Activated CD8-positive, alpha-beta memory T cell treated with anti-CD3 and anti-CD28 coated beads for 36 hours (primary cell): ENCODE data around the gene TNXB. TPM values are rescaled to one million over a fixed set of nuclear protein-coding genes. Genes with fewer than 3 reads are reported as not detected.
"Not testable (repeated sequence)": the region's sequence is repeated elsewhere in the genome, so short reads cannot be mapped to it uniquely, and the experiment has no call there.

ENCODE experiments used
- CTCF ChIA-PET: fragments of 350-600 bp; sonication (Branson Sonifier 250); formaldehyde crosslinking; loops from one replicate; lab custom pipeline; 2021; ENCODE audit warnings: antibody characterized with exemption; lab: Charles Lee
- POLR2A ChIA-PET: fragments of 350-600 bp; sonication (Branson Sonifier 250); formaldehyde crosslinking; loops from one replicate; lab custom pipeline; 2021; ENCODE audit warnings: antibody characterized with exemption; lab: Charles Lee
- total RNA-seq, 2 experiments: library from RNA; stranded (reverse); gene quantifications; one replicate each; pipeline ENCODE4 v1.2.3, GENCODE V29; 2021

Gene TNXB
- total RNA-seq, 2 experiments from 2014 or later, result 1.1 to 1.3 TPM

GRCh38 chr6:32146287-32146686 is 37.1 kb upstream of the TNXB start:
- POLR2A ChIA-PET, result no interaction called here
- CTCF ChIA-PET, result no interaction called here

DNA sequence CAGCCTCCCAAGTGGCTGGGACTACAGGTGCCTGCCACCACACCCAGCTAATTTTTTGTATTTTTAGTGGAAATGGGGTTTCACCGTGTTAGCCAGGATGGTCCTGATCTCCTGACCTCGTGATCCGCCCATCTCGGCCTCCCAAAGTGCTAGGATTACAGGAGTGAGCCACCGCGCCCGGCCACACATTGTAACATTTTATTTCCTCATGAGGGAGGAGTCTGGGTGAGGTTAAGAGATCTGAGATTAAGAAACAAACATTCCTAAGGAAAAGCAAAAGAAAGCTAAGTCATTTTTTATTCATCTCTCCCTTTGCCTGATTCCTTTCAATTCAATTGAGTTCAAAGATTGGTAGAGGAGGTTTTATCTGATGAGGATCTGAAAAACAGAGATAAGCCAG is 35.1 kb upstream of the TNXB start:
- CTCF ChIA-PET, POLR2A ChIA-PET: not testable (repeated sequence)

- ChIA-PET CTCF (interaction anchor here (0.7 kb wide), 1 partner anchor 252 kb away, joined by 3 read pairs; no protein-coding TSS in a partner anchor), POLR2A (no interaction called here)
These were observed 31.4 kb upstream of the TNXB start for GRCh38 chr6:32140420-32141046.

- ChIA-PET CTCF (no interaction called here), POLR2A (interaction anchor here (0.7 kb wide), 1 partner anchor 15 kb away, joined by 5 read pairs; no protein-coding TSS in a partner anchor)
These were observed 30.5 kb upstream of the TNXB start for GRCh38 chr6:32139590-32139989.

GRCh38 chr6:32137454-32137853 is 28.3 kb upstream of the TNXB start:
- ChIA-PET CTCF (interaction anchor here (1.4 kb wide), 1 partner anchor 17 kb away, joined by 3 read pairs; no protein-coding TSS in a partner anchor), POLR2A (no interaction called here)

DNA sequence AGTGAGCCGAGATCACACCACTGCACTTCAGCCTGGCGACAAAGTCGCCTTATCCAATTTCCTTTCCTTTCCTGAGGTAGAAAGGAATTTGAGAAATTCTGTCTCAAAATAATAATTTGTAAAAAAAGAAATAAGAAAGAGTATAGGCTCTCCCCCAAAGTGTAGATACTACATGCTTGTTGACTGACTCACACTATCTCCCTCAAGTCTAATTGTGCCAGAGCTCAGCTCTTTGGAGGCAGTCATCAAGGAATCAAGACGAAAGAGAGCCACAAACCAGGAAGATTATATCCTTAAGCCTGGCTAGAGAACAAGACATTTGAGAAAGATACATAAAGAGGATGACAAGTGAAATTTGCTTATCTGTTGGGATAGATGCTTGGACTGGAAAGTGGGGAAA is 24.6 kb upstream of the TNXB start:
- CTCF ChIA-PET, result no interaction called here
- POLR2A ChIA-PET, result no interaction called here

- POLR2A ChIA-PET, result no interaction called here
These were observed 23.0 kb upstream of the TNXB start for GRCh38 chr6:32132110-32132509.

GRCh38 chr6:32131439-32131948 is 22.4 kb upstream of the TNXB start:
- ChIA-PET CTCF (interaction anchor here (5.4 kb wide), 1 partner anchor 13 kb away, joined by 31 read pairs; no protein-coding TSS in a partner anchor), POLR2A (interaction anchor here (1.2 kb wide), 1 partner anchor 65 kb away, joined by 5 read pairs; no protein-coding TSS in a partner anchor)

More at GRCh38 chr6:32132110-32132509, 23.0 kb upstream of the TNXB start:
- CTCF ChIA-PET, result interaction anchor here (5.4 kb wide), 1 partner anchor 14 kb away, joined by 31 read pairs; no protein-coding TSS in a partner anchor

- ChIA-PET CTCF (interaction anchor here (0.6 to 5.4 kb wide), 5 partner anchors 11 to 937 kb away, joined by 3 to 31 read pairs (median 4); partner anchors contain the start of gene DXO), POLR2A (interaction anchor here (0.8 to 1.9 kb wide), 4 partner anchors 50 to 228 kb away, joined by 3 to 6 read pairs (median 4); partner anchors contain the start of genes DXO and ZBTB12)
These were observed 20.4 kb upstream of the TNXB start for GRCh38 chr6:32129297-32130088.

DNA sequence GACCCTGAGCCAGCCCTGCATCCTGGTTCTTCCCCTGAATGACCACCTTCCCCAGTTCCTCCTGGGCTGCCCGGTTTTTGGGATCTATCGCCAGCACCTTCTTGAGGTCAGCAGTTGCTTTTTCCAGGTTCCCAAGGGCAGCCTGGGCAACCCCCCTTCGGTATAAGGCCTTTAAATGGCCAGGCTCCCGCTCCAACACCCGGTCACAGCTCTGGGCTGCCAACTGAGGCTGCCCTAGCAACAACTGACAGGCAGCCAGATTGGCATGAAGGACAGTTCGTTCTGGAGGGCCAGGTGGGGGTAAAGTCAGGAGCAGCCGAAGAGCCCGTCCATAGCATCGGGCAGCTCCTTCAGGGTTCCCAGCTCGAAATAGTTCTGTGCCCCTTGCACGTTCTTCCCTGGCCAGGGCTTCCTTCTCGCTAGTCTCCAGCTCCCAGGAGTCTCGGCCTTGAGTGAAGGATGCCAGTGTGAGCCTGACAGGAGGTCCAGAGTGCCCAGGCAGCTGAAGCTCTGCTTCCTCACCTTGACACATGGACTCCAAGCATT is 19.7 kb upstream of the TNXB start:
- ChIA-PET POLR2A (interaction anchor here (0.8 to 1.9 kb wide), 5 partner anchors 51 to 227 kb away, joined by 3 to 6 read pairs (median 4); partner anchors contain the start of genes DXO, PBX2 and ZBTB12), CTCF (interaction anchor here (0.6 to 5.4 kb wide), 4 partner anchors 11 to 936 kb away, joined by 3 to 31 read pairs (median 4); no protein-coding TSS in a partner anchor)

DNA sequence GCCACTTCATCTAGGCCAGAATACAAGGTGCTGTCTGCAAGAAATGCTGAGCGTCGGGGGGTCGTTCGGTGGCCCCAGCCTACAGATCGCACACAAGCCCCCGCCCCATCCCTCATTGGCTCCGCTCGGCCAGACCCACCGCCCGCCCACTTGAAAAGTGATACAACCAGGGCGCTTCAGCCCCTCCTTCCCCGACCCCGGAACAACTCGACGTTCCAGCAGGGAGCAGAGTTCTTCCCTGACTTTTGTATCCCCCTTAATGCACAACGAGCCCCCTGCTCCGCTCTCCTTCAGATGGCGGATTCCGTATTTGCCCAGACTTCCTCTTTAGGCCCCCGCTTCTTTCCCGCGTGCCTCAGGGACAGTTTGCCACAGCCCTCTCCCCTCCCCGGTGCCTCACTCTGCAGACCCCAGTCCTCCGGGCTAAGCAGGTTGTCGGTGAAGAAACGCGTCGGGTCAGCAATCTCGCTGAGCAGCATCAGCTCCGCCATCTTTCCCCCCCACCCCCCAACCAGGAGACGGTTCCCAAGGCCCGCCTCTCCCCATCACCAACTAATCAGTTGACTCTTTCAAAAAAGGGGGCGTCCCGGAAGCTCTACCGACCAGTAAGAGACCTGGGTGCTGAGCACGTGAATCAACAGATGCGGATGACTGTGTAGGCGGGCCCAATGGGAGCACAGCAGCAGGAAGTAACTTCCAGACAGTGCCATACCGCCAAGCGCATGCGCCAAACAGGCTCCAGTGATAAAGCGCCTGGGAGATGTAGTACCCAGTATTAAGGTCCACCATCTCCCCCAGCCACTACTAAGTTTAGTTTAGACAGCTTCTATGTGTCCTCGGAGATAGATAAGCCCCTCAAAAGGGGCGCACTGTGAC is 18.8 kb upstream of the TNXB start, which contains the start of gene ATF6B:
TSS of gene ATF6B (minus strand) at position 530 of the 876 bp plus-strand sequence. CDS start at position 491, 39 bp downstream.
- ChIA-PET POLR2A (interaction anchor here (0.6 to 1.9 kb wide), 5 partner anchors 62 to 853 kb away, joined by 3 to 6 read pairs (median 4); partner anchors contain the start of genes DXO and PBX2), CTCF (interaction anchor here (2.0 to 5.4 kb wide), 2 partner anchors 10 to 68 kb away, joined by 4 to 31 read pairs; no protein-coding TSS in a partner anchor)

DNA sequence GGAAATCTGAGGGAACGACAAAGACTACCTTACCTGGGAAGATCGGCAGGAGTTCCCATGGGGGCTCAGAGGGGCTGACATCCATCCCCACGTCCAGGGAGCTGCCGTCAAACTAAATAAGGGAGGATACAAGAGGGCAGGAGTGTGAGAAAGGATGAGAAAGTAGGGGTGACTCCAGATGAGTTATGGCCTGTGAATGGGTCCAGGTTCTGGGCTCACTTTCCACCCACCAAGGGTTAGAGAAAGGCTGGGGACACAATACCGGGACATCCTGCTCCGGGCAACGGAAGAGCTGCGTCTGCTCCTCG is 18.2 kb upstream of the TNXB start:
- CTCF ChIA-PET, result interaction anchor here (2.0 to 5.4 kb wide), 2 partner anchors 9 to 68 kb away, joined by 4 to 31 read pairs; no protein-coding TSS in a partner anchor
- POLR2A ChIA-PET, result interaction anchor here (0.6 to 1.0 kb wide), 2 partner anchors 845 to 852 kb away, joined by 3 to 4 read pairs; no protein-coding TSS in a partner anchor

GRCh38 chr6:32126880-32127279 is 17.7 kb upstream of the TNXB start:
- CTCF ChIA-PET, result interaction anchor here (2.0 to 5.4 kb wide), 2 partner anchors 9 to 69 kb away, joined by 4 to 31 read pairs; no protein-coding TSS in a partner anchor
- POLR2A ChIA-PET, result no interaction called here

GRCh38 chr6:32123681-32124080 is 14.5 kb upstream of the TNXB start:
- ChIA-PET POLR2A (no interaction called here), CTCF (no interaction called here)

DNA sequence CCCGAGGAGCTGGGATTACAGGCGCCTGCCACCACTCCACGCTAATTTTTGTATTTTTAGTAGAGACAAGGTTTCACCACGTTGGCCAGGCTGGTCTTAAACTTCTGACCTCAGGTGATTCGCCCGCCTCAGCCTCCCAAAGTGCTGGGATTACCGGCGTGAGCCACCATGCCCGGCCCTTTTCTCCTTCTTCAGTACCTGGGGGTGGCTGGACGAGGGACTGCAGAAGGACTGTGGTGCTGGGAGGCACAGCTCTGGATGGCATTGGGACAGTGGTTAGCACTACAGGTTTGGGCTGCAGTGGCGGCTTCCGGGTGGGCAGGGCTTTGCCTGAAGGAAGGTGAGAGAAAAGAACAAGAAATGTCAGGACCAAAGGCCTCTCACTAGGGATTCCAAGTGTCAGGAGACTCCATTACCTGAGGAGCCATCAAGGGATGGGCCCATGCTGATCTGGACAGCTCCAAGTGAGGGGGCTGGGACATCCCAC is 11.5 kb upstream of the TNXB start:
- ChIA-PET CTCF (interaction anchor here (0.7 to 4.8 kb wide), 5 partner anchors 9 to 128 kb away, joined by 3 to 31 read pairs (median 3); partner anchors contain the start of genes ATF6B, FKBPL and GPSM3), POLR2A (no interaction called here)

- POLR2A ChIA-PET, result interaction anchor here (0.6 to 0.8 kb wide), 2 partner anchors 34 to 35 kb away, joined by 3 read pairs; no protein-coding TSS in a partner anchor
- CTCF ChIA-PET, result interaction anchor here (0.6 to 4.8 kb wide), 8 partner anchors 11 to 270 kb away, joined by 3 to 31 read pairs (median 4); partner anchors contain the start of genes ATF6B, FKBPL, PBX2 and PRRT1
These were observed 9.9 kb upstream of the TNXB start for GRCh38 chr6:32118782-32119628.
